H1 (cell line): ENCODE results near the gene OR13A1. TPM values are rescaled to one million over a fixed set of nuclear protein-coding genes. Genes with fewer than 3 reads are reported as not detected.

Experiments used
- CTCF ChIA-PET: fragments of 300-600 bp; sonication (Branson Sonifier 250); formaldehyde crosslinking; loops from one replicate; lab custom pipeline; 2021; ENCODE audit not compliant: partially characterized antibody; lab: Charles Lee
- POLR2A ChIA-PET: fragments of 300-600 bp; sonication (Branson Sonifier 250); formaldehyde crosslinking; loops from one replicate; lab custom pipeline; 2021; ENCODE audit warnings: inconsistent platforms; ENCODE audit not compliant: partially characterized antibody; lab: Charles Lee
- DNase-seq, 2 experiments: peaks; one replicate each; pipeline versions ENCODE4 v3.0.0 to v3.0.0-alpha.2; 2010 to 2022; ENCODE audit warnings: low spot score in 2 of 2, low read depth in 1 of 2, mixed read lengths in 1 of 2
- FAIRE-seq: peaks from 2 replicates; lab custom pipeline; 2011; peaks lifted over from hg19 to GRCh38; lab: Jason Lieb, UNC
- H2AFZ ChIP-seq: 2 replicates; pipeline ENCODE4 v1.8.1; 2012; ENCODE audit warnings: low read length, inconsistent platforms
- H2AK5ac ChIP-seq: 2 replicates; pipeline ENCODE4 v1.6.1; 2013; ENCODE audit warnings: low read depth, low read length
- H2BK120ac ChIP-seq: replicated peaks from 2 replicates; pipeline ENCODE3; 2013; ENCODE audit warnings: low read depth, low read length, inconsistent platforms
- H2BK12ac ChIP-seq: 2 replicates; pipeline ENCODE4 v1.6.1; 2013; ENCODE audit warnings: low read depth, low read length
- H2BK15ac ChIP-seq: 2 replicates; pipeline ENCODE4 v1.6.1; 2013; ENCODE audit warnings: low read length
- H2BK20ac ChIP-seq: 2 replicates; pipeline ENCODE4 v1.6.1; 2013; ENCODE audit warnings: low read length
- H2BK5ac ChIP-seq: 2 replicates; pipeline ENCODE4 v1.6.1; 2013; ENCODE audit warnings: low read depth, low read length
- H3K14ac ChIP-seq: 2 replicates; pipeline ENCODE4 v1.6.1; 2013; ENCODE audit warnings: inconsistent platforms; ENCODE audit not compliant: insufficient read length
- H3K18ac ChIP-seq: 2 replicates; pipeline ENCODE4 v1.6.1; 2013; ENCODE audit warnings: low read length; ENCODE audit errors: extremely low read depth
- H3K23ac ChIP-seq: 2 replicates; pipeline ENCODE4 v1.6.1; 2013; ENCODE audit warnings: inconsistent platforms; ENCODE audit not compliant: insufficient read length
- H3K23me2 ChIP-seq: 2 replicates; pipeline ENCODE4 v1.6.1; 2013; ENCODE audit warnings: low read depth, low read length
- H3K27ac ChIP-seq: 2 replicates; pipeline ENCODE4 v1.6.1; 2011; ENCODE audit warnings: low read depth, low read length, inconsistent platforms
- H3K27me3 ChIP-seq, 4 experiments: replicated peaks in 1 of 4; 1 replicate in 1 of 4; 2 replicates in 3 of 4; pipeline versions ENCODE4 v1.6.1 to v1.8.1; 2011 to 2013; ENCODE audit warnings: low read length in 3 of 4, mild to moderate bottlenecking in 3 of 4, inconsistent platforms in 2 of 4, mixed read lengths in 2 of 4, moderate library complexity in 1 of 4; ENCODE audit not compliant: control insufficient read depth in 3 of 4, insufficient read depth in 3 of 4; ENCODE audit errors: extremely low read depth in 1 of 4
- H3K36me3 ChIP-seq, 4 experiments: 2 replicates each; pipeline versions ENCODE4 v1.6.1 to v1.8.1; 2011 to 2013; ENCODE audit warnings: mild to moderate bottlenecking in 4 of 4, low read length in 3 of 4, moderate library complexity in 2 of 4, control low read depth in 1 of 4, inconsistent platforms in 1 of 4; ENCODE audit not compliant: insufficient read depth in 4 of 4, control insufficient read depth in 2 of 4
- H3K4ac ChIP-seq: replicated peaks from 2 replicates; pipeline ENCODE3; 2013; ENCODE audit warnings: low read length, low read depth, mixed read lengths, inconsistent platforms; ENCODE audit not compliant: insufficient read length
- H3K4me1 ChIP-seq, 4 experiments: replicated peaks in 1 of 4; 1 replicate in 1 of 4; 2 replicates in 3 of 4; pipeline versions ENCODE4 v1.6.1 to v1.8.1; 2011 to 2013; ENCODE audit warnings: low read length in 3 of 4, inconsistent platforms in 2 of 4, mixed read lengths in 1 of 4; ENCODE audit not compliant: insufficient read depth in 4 of 4, control insufficient read depth in 3 of 4
- H3K4me2 ChIP-seq, 2 experiments: 2 replicates each; pipeline versions ENCODE4 v1.6.1 to v1.8.1; 2011 to 2013; ENCODE audit warnings: low read depth in 2 of 2, low read length in 2 of 2, control low read depth in 1 of 2, inconsistent platforms in 1 of 2, mild to moderate bottlenecking in 1 of 2; ENCODE audit not compliant: insufficient read depth in 1 of 2
- H3K4me3 ChIP-seq, 4 experiments: fragments of 200-600, 300-600 bp in 1 of 4; sonication (generic), shearing (Covaris generic), sonication (Bioruptor Twin) in 1 of 4; 2 replicates each; pipeline versions ENCODE4 v1.5.1 to v1.8.1; 2011 to 2016; ENCODE audit warnings: low read length in 4 of 4, low read depth in 3 of 4, control low read depth in 2 of 4, inconsistent platforms in 2 of 4, mild to moderate bottlenecking in 2 of 4, mixed read lengths in 1 of 4, moderate library complexity in 1 of 4; ENCODE audit not compliant: insufficient read depth in 2 of 4; ENCODE audit errors: extremely low read depth in 1 of 4
- H3K56ac ChIP-seq: replicated peaks from 2 replicates; pipeline ENCODE3; 2013; ENCODE audit warnings: low read depth, mild to moderate bottlenecking, mixed read lengths, low read length, inconsistent platforms; ENCODE audit not compliant: insufficient read length
- H3K79me1 ChIP-seq: 2 replicates; pipeline ENCODE4 v1.6.1; 2013; ENCODE audit warnings: low read depth, low read length, control low read depth
- H3K79me2 ChIP-seq, 2 experiments: 2 replicates each; pipeline versions ENCODE4 v1.6.1 to v1.8.1; 2012 to 2013; ENCODE audit warnings: low read length in 2 of 2, mild to moderate bottlenecking in 2 of 2, inconsistent platforms in 1 of 2; ENCODE audit not compliant: insufficient read depth in 2 of 2, control insufficient read depth in 1 of 2
- H3K9ac ChIP-seq, 4 experiments: replicated peaks in 1 of 4; 1 replicate in 1 of 4; 2 replicates in 3 of 4; pipeline versions ENCODE4 v1.6.1 to v1.8.1; 2011 to 2013; ENCODE audit warnings: low read depth in 3 of 4, low read length in 3 of 4, control low read depth in 2 of 4, mild to moderate bottlenecking in 2 of 4, moderate library complexity in 2 of 4, inconsistent platforms in 1 of 4; ENCODE audit errors: extremely low read depth in 1 of 4
- H3K9me3 ChIP-seq, 2 experiments: 2 replicates each; pipeline versions ENCODE4 v1.6.1 to v1.8.1; 2012 to 2013; ENCODE audit warnings: mild to moderate bottlenecking in 2 of 2, moderate library complexity in 2 of 2, control low read depth in 1 of 2, inconsistent platforms in 1 of 2, low read depth in 1 of 2, low read length in 1 of 2, mixed read lengths in 1 of 2; ENCODE audit not compliant: insufficient read depth in 2 of 2
- H4K20me1 ChIP-seq, 2 experiments: replicated peaks in 1 of 2; 2 replicates each; pipeline versions ENCODE3 to v1.8.1; 2011 to 2013; ENCODE audit warnings: inconsistent platforms in 2 of 2, low read length in 2 of 2, mild to moderate bottlenecking in 1 of 2; ENCODE audit not compliant: insufficient read depth in 2 of 2, control insufficient read depth in 1 of 2
- H4K5ac ChIP-seq: 2 replicates; pipeline ENCODE4 v1.6.1; 2013; ENCODE audit warnings: low read length, low read depth, mixed read lengths, inconsistent platforms; ENCODE audit not compliant: insufficient read length
- H4K8ac ChIP-seq: 2 replicates; pipeline ENCODE4 v1.8.0; 2013; ENCODE audit warnings: mild to moderate bottlenecking, moderate library complexity, low read length, inconsistent platforms; ENCODE audit not compliant: insufficient read depth; ENCODE audit errors: extremely low read depth
- H4K91ac ChIP-seq: replicated peaks from 2 replicates; pipeline ENCODE3; 2013; ENCODE audit warnings: low read length, mixed read lengths, inconsistent platforms; ENCODE audit not compliant: insufficient read length
- ASH2L ChIP-seq: fragments of 200-600, 300-600 bp; sonication (generic); IDR thresholded peaks from one replicate; pipeline ENCODE4 v1.7.1; 2017; ENCODE audit warnings: low read length
- BCL11A ChIP-seq, 2 experiments: IDR thresholded peaks; one replicate each; pipeline ENCODE4 v1.6.1; 2011; ENCODE audit warnings: low read depth in 2 of 2, low read length in 2 of 2, mild to moderate bottlenecking in 2 of 2
- CEBPB ChIP-seq: IDR thresholded peaks from 2 replicates; pipeline ENCODE4 v1.6.1; 2012; ENCODE audit warnings: low read depth, low read length
- HDAC6 ChIP-seq: IDR thresholded peaks from one replicate; pipeline ENCODE4 v1.7.1; 2012; ENCODE audit warnings: low read depth, mild to moderate bottlenecking, inconsistent platforms, low read length, moderate library complexity
- KDM1A ChIP-seq: fragments of 200-600, 300-600 bp; sonication (generic); IDR thresholded peaks from 2 replicates; pipeline ENCODE4 v1.7.1; 2016; ENCODE audit warnings: mild to moderate bottlenecking, low read length, borderline replicate concordance
- MAFK ChIP-seq: IDR thresholded peaks from 2 replicates; pipeline ENCODE4 v1.6.1; 2012; ENCODE audit warnings: low read depth, mild to moderate bottlenecking, improper control_type of control experiment, low read length
- RFX5 ChIP-seq: IDR thresholded peaks from 2 replicates; pipeline ENCODE4 v1.6.1; 2011; ENCODE audit warnings: low read depth, low read length, improper control_type of control experiment, borderline replicate concordance
- SAP30 ChIP-seq: fragments of 300-600 bp; sonication (generic); IDR thresholded peaks from 2 replicates; pipeline ENCODE4 v1.7.1; 2012; ENCODE audit warnings: low read length, moderate library complexity, mild to moderate bottlenecking, inconsistent platforms; ENCODE audit not compliant: insufficient read depth, insufficient replicate concordance
- SIX5 ChIP-seq: IDR thresholded peaks from 2 replicates; pipeline ENCODE4 v1.6.1; 2011; ENCODE audit warnings: mild to moderate bottlenecking, low read depth, low read length
- SRF ChIP-seq: IDR thresholded peaks from 2 replicates; pipeline ENCODE4 v1.6.1; 2011; ENCODE audit warnings: mild to moderate bottlenecking, low read depth, low read length, moderate library complexity
- TBP ChIP-seq: IDR thresholded peaks from 2 replicates; pipeline ENCODE4 v1.6.1; 2011; ENCODE audit warnings: low read depth, low read length, improper control_type of control experiment
- WGBS, 2 experiments: shearing (Covaris generic) in 1 of 2; methylation state at CpG; one replicate each; pipeline versions ENCODE4 v1.1.6 to v1.1.7; 2013 to 2015; ENCODE audit warnings: low lambda C conversion rate in 2 of 2, mixed read lengths in 2 of 2, inconsistent platforms in 1 of 2, low coverage in 1 of 2, missing lambda C conversion rate in 1 of 2; ENCODE audit not compliant: insufficient replicate concordance in 2 of 2, insufficient coverage in 1 of 2, insufficient read length in 1 of 2; ENCODE audit errors: extremely low coverage in 1 of 2, missing lambda C conversion rate in 1 of 2; 5-methylcytosine and 5-hydroxymethylcytosine counted together
- polyA plus RNA-seq, 7 experiments: library from polyadenylated mRNA; depleted of rRNA in 3 of 7; stranded (reverse) in 5 of 7; unstranded in 2 of 7; fragments of >200 nt in 5 of 7; fragments of 200-250 nt in 2 of 7; gene quantifications; 1 replicate in 5 of 7; 2 replicates in 1 of 7; 4 replicates in 1 of 7; pipeline versions ENCODE4 v1.2.1 to v1.2.3, GENCODE V29; 2011 to 2013; ENCODE audit warnings: missing spikeins in 2 of 7, mixed read lengths in 2 of 7
- total RNA-seq: library from RNA; stranded (reverse); fragmentation: NEBNext Ultra II Directional; extraction: Animal tissue kit (Norgen Biotek cat#: 25700); gene quantifications from 2 replicates; pipeline ENCODE4 v1.2.1, GENCODE V29; 2021
- TF ChIP-seq, protein P1 (sequence below): IDR thresholded peaks from 2 replicates; pipeline ENCODE4 v1.6.1; 2011; ENCODE audit warnings: low read depth, mild to moderate bottlenecking, low read length; ENCODE audit not compliant: insufficient read depth
- TF ChIP-seq, protein P2 (sequence below): IDR thresholded peaks from 2 replicates; pipeline ENCODE4 v1.6.1; 2012; ENCODE audit warnings: low read length, inconsistent platforms

OR13A1 gene
- total and polyA plus RNA-seq, 2 of the 8 experiments (the other 6 are each of a cell fraction or from before 2014, with no cell fraction given): 0.53 TPM; not detected in 1

DNA sequence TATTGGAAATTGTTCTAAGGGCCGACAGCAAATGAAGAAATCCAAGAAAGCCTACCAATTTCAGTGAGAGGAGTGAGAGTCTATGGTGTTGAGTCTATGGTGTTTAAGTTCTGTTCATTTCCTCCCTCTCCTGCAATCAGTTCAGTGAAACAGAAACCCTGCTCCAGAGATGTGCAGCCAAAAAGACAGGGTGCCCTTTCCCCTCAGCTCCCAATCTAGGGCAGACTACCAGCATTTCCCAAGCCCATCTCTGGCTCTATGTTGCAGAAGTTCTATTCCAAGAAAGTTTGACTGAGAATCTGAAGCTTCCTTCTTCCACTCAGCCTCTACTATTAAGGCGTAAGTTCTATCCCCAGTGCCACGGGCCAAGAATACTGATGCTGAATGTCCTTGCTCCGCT lies 40.1 kb upstream of the OR13A1 start:
- FAIRE-seq: no peak
- ChIA-PET POLR2A (no interaction called here), CTCF (interaction anchor here (1.2 kb wide), 1 partner anchor 26 kb away, joined by 3 read pairs; no protein-coding TSS in a partner anchor)
- no peaks in the 10 kb centered on the region for H4K20me1 ChIP-seq
- H2BK12ac ChIP-seq: no peak overlapping the region
- no peak overlapping the region for H3K56ac ChIP-seq
- H3K79me1 ChIP-seq: no peaks in the 10 kb centered on the region
- H3K79me2 ChIP-seq: no peaks in the 10 kb centered on the region
- H3K27ac ChIP-seq: no peak overlapping the region
- H3K36me3 ChIP-seq: no peaks in the 10 kb centered on the region
- H4K91ac ChIP-seq: no peak overlapping the region
- H3K23me2 ChIP-seq: no peaks in the 10 kb centered on the region
- H3K4me1 ChIP-seq: peaks cover 0 to 6% (median 3%) of the 10 kb centered on the region in 4 experiments; a peak in 4 of 7 replicates
- H2BK15ac ChIP-seq: no peak overlapping the region
- no peak overlapping the region for H2BK5ac ChIP-seq
- no peak overlapping the region for H2BK120ac ChIP-seq
- H2AFZ ChIP-seq: no peak overlapping the region
- H2AK5ac ChIP-seq: no peak overlapping the region; the same call in 1 of the 2 replicates
- no peaks in the 10 kb centered on the region for H3K9me3 ChIP-seq
- H3K18ac ChIP-seq: no peak overlapping the region
- H3K14ac ChIP-seq: no peak overlapping the region
- H3K23ac ChIP-seq: no peak overlapping the region
- no peak for DNase-seq
- no peaks in the 10 kb centered on the region for H3K27me3 ChIP-seq
- WGBS, 2 experiments: 87% methylated on average over 4 of the region's 4 CpGs; no CpG with 5 or more reads in 1 of the 2 experiments
- no peak overlapping the region for H3K9ac ChIP-seq
- no peak overlapping the region for H3K4ac ChIP-seq
- H3K4me3 ChIP-seq: no peak overlapping the region
- H3K4me2 ChIP-seq: no peak overlapping the region
- H4K5ac ChIP-seq: no peak overlapping the region
- no peak overlapping the region for H2BK20ac ChIP-seq
- no peak overlapping the region for H4K8ac ChIP-seq
- TF ChIP-seq SRF (no peak), ASH2L (no peak), HDAC6 (no peak), KDM1A (no peak), SAP30 (no peak), RFX5 (no peak), CEBPB (no peak), MAFK (no peak), TBP (no peak), BCL11A (IDR thresholded peaks at IDR 0.05; ENCODE audit: low read depth in 2 of 2, low read length in 2 of 2) (no peak), SIX5 (no peak)
- TF ChIP-seq, protein P1, sequence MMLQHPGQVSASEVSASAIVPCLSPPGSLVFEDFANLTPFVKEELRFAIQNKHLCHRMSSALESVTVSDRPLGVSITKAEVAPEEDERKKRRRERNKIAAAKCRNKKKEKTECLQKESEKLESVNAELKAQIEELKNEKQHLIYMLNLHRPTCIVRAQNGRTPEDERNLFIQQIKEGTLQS: no peak
- TF ChIP-seq, protein P2, sequence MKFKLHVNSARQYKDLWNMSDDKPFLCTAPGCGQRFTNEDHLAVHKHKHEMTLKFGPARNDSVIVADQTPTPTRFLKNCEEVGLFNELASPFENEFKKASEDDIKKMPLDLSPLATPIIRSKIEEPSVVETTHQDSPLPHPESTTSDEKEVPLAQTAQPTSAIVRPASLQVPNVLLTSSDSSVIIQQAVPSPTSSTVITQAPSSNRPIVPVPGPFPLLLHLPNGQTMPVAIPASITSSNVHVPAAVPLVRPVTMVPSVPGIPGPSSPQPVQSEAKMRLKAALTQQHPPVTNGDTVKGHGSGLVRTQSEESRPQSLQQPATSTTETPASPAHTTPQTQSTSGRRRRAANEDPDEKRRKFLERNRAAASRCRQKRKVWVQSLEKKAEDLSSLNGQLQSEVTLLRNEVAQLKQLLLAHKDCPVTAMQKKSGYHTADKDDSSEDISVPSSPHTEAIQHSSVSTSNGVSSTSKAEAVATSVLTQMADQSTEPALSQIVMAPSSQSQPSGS: no peak
